CD4-positive, CD25-positive, alpha-beta regulatory T cell (primary cell): ENCODE measurements around the gene GPC5. TPM values are rescaled to one million over a fixed set of nuclear protein-coding genes. Genes with fewer than 3 reads are reported as not detected.
"Not testable (repeated sequence)": the region's sequence is repeated elsewhere in the genome, so short reads cannot be mapped to it uniquely, and the experiment has no call there.

Source experiments
- ATAC-seq, 2 donors: fragments of 150-1000 bp; cut with Tn5 transposase; one replicate each; pipeline ENCODE4 v1.10.0; 2021; ENCODE audit warnings: low read depth in 2 of 2, moderate number of reproducible peaks in 2 of 2, moderate library complexity in 1 of 2
- DNase-seq, 3 donors: peaks; one replicate each; pipeline versions ENCODE4 v3.0.0 to v3.0.0-alpha.2; 2012 to 2022; ENCODE audit warnings: mixed read lengths in 1 of 3
- H3K27ac ChIP-seq: one replicate; pipeline ENCODE4 v1.7.0; 2013; ENCODE audit warnings: mild to moderate bottlenecking, low read length; ENCODE audit not compliant: insufficient read depth, poor library complexity, severe bottlenecking
- H3K27me3 ChIP-seq: one replicate; pipeline ENCODE4 v1.7.0; 2013; ENCODE audit warnings: low read length; ENCODE audit not compliant: control insufficient read depth, insufficient read depth
- H3K36me3 ChIP-seq: one replicate; pipeline ENCODE4 v1.7.0; 2013; ENCODE audit warnings: mild to moderate bottlenecking, low read length, moderate library complexity; ENCODE audit not compliant: control insufficient read depth, insufficient read depth
- H3K4me1 ChIP-seq: 2 replicates; pipeline ENCODE4 v1.7.0; 2013; ENCODE audit warnings: mild to moderate bottlenecking, low read length; ENCODE audit not compliant: insufficient read depth, control insufficient read depth, poor library complexity, severe bottlenecking
- H3K4me3 ChIP-seq: one replicate; pipeline ENCODE4 v1.7.0; 2013; ENCODE audit warnings: low read depth, mild to moderate bottlenecking, low read length, moderate library complexity
- H3K9me3 ChIP-seq, 2 experiments: 1 replicate in 1 of 2; 2 replicates in 1 of 2; pipeline ENCODE4 v1.7.0; 2013; ENCODE audit warnings: low read length in 2 of 2, mild to moderate bottlenecking in 1 of 2, moderate library complexity in 1 of 2; ENCODE audit not compliant: control insufficient read depth in 2 of 2
- H3K27ac Mint-ChIP-seq, 3 donors: one replicate each; pipeline ENCODE4 v1.8.0; 2020 to 2022; ENCODE audit warnings: mild to moderate bottlenecking in 3 of 3, mixed read lengths in 3 of 3, moderate library complexity in 2 of 3
- H3K27me3 Mint-ChIP-seq: one replicate; pipeline ENCODE4 v1.8.0; 2022; ENCODE audit warnings: mild to moderate bottlenecking, mixed read lengths
- H3K36me3 Mint-ChIP-seq: one replicate; pipeline ENCODE4 v1.8.0; 2020; ENCODE audit warnings: mixed read lengths
- H3K4me1 Mint-ChIP-seq, 4 donors: one replicate each; pipeline ENCODE4 v1.8.0; 2020 to 2022; ENCODE audit warnings: mixed read lengths in 4 of 4, mild to moderate bottlenecking in 1 of 4
- H3K4me3 Mint-ChIP-seq, 4 donors: one replicate each; pipeline ENCODE4 v1.8.0; 2020 to 2022; ENCODE audit warnings: mild to moderate bottlenecking in 4 of 4, mixed read lengths in 4 of 4, moderate library complexity in 3 of 4
- H3K9me3 Mint-ChIP-seq, 7 donors: one replicate each; pipeline ENCODE4 v1.8.0; 2020 to 2022; ENCODE audit warnings: mixed read lengths in 7 of 7, mild to moderate bottlenecking in 3 of 7, moderate library complexity in 2 of 7
- polyA plus RNA-seq, 4 donors: library from polyadenylated mRNA; unstranded; fragments of 300-500 nt; fragmentation: Illumina TruSeq; gene quantifications; one replicate each; pipeline ENCODE4 v1.2.3, GENCODE V29; 2021
- total RNA-seq: library from RNA; stranded (reverse); gene quantifications from one replicate; pipeline ENCODE4 v1.2.3, GENCODE V29; 2022

Gene GPC5
- total and polyA plus RNA-seq, 5 donors from 2014 or later = 0.29 to 0.81 (median 0.59) TPM; not detected in 2

- H3K4me1 ChIP-seq = peaks cover 18% of the 10 kb centered on the region
- peaks cover 5 to 18% (median 7%) of the 10 kb centered on the region in 4 donors for H3K4me1 Mint-ChIP-seq
- H3K36me3 Mint-ChIP-seq = no peaks in the 10 kb centered on the region
- H3K36me3 ChIP-seq = no peaks in the 10 kb centered on the region
- H3K27me3 Mint-ChIP-seq = peaks cover 85% of the 10 kb centered on the region
- DNase-seq (no peak), ATAC-seq (no peak)
- no peaks in the 10 kb centered on the region for H3K9me3 ChIP-seq
- no peak overlapping the region for H3K27ac Mint-ChIP-seq
- no peak overlapping the region for H3K4me3 ChIP-seq
- H3K4me3 Mint-ChIP-seq = peak overlapping the region; percentile 44 to 75 (median 72)
- peaks cover 0 to 8% (median 0%) of the 10 kb centered on the region in 7 donors for H3K9me3 Mint-ChIP-seq
- H3K27ac ChIP-seq = no peak overlapping the region
- H3K27me3 ChIP-seq = peaks cover 37% of the 10 kb centered on the region
These were observed 1.6 kb downstream of the GPC5 start for GRCh38 chr13:91400063-91400399.

GRCh38 chr13:91400671-91401070, 2.2 kb downstream of the GPC5 start:
- Mint-ChIP-seq H3K4me3 (no peak overlapping the region), H3K27me3 (peaks cover 78% of the 10 kb centered on the region), H3K9me3 (peaks cover 0 to 8% (median 0%) of the 10 kb centered on the region in 7 donors), H3K36me3 (no peaks in the 10 kb centered on the region), H3K27ac (no peak overlapping the region), H3K4me1 (peaks cover 5 to 18% (median 7%) of the 10 kb centered on the region in 4 donors)
- DNase-seq = no peak
- no peak overlapping the region for H3K27ac ChIP-seq
- peaks cover 40% of the 10 kb centered on the region for H3K27me3 ChIP-seq
- H3K36me3 ChIP-seq = no peaks in the 10 kb centered on the region
- peaks cover 18% of the 10 kb centered on the region for H3K4me1 ChIP-seq
- no peak overlapping the region for H3K4me3 ChIP-seq
- no peak for ATAC-seq
- H3K9me3 ChIP-seq = no peaks in the 10 kb centered on the region

GRCh38 chr13:91401920-91402319, 3.5 kb downstream of the GPC5 start:
- Histone ChIP-seq H3K27me3 (peaks cover 31% of the 10 kb centered on the region), H3K4me3 (no peak overlapping the region), H3K4me1 (peaks cover 18% of the 10 kb centered on the region), H3K9me3 (no peaks in the 10 kb centered on the region), H3K36me3 (no peaks in the 10 kb centered on the region), H3K27ac (no peak overlapping the region)
- Mint-ChIP-seq H3K36me3 (no peaks in the 10 kb centered on the region), H3K9me3 (peaks cover 0 to 8% (median 1%) of the 10 kb centered on the region in 7 donors), H3K27ac (no peak overlapping the region), H3K4me1 (peaks cover 5 to 18% (median 7%) of the 10 kb centered on the region in 4 donors), H3K27me3 (peaks cover 71% of the 10 kb centered on the region), H3K4me3 (peak overlapping the region in 1 of 4 donors; percentile 54)
- ATAC-seq (no peak), DNase-seq (no peak)

GRCh38 chr13:91405240-91405639, 6.8 kb downstream of the GPC5 start:
- no peak overlapping the region for H3K27ac Mint-ChIP-seq
- H3K36me3 Mint-ChIP-seq = no peaks in the 10 kb centered on the region
- peaks cover 0 to 6% (median 1%) of the 10 kb centered on the region in 7 donors for H3K9me3 Mint-ChIP-seq
- DNase-seq = no peak
- H3K4me3 Mint-ChIP-seq = no peak overlapping the region
- Histone ChIP-seq H3K36me3 (no peaks in the 10 kb centered on the region), H3K4me3 (no peak overlapping the region), H3K27ac (no peak overlapping the region), H3K4me1 (no peaks in the 10 kb centered on the region), H3K9me3 (no peaks in the 10 kb centered on the region), H3K27me3 (peaks cover 18% of the 10 kb centered on the region)
- no peaks in the 10 kb centered on the region for H3K4me1 Mint-ChIP-seq
- peaks cover 45% of the 10 kb centered on the region for H3K27me3 Mint-ChIP-seq
- ATAC-seq = no peak

GRCh38 chr13:91406619-91407018, 8.2 kb downstream of the GPC5 start:
- H3K27me3 Mint-ChIP-seq = peaks cover 36% of the 10 kb centered on the region
- H3K4me1 ChIP-seq = no peaks in the 10 kb centered on the region
- H3K36me3 Mint-ChIP-seq = no peaks in the 10 kb centered on the region
- H3K9me3 ChIP-seq = no peaks in the 10 kb centered on the region
- H3K4me3 Mint-ChIP-seq = no peak overlapping the region
- H3K27me3 ChIP-seq = peaks cover 16% of the 10 kb centered on the region
- DNase-seq (peak in 2 of 3 donors; percentile 7 to 61), ATAC-seq (no peak)
- H3K9me3 Mint-ChIP-seq = peaks cover 0 to 4% (median 1%) of the 10 kb centered on the region in 7 donors
- H3K36me3 ChIP-seq = no peaks in the 10 kb centered on the region
- no peaks in the 10 kb centered on the region for H3K4me1 Mint-ChIP-seq
- no peak overlapping the region for H3K27ac ChIP-seq
- H3K27ac Mint-ChIP-seq = no peak overlapping the region
- no peak overlapping the region for H3K4me3 ChIP-seq

- H3K27me3 ChIP-seq = peaks cover 7% of the 10 kb centered on the region
- Mint-ChIP-seq H3K27ac (no peak overlapping the region), H3K4me3 (no peak overlapping the region), H3K9me3 (peaks cover 0 to 4% (median 0%) of the 10 kb centered on the region in 7 donors), H3K36me3 (no peaks in the 10 kb centered on the region), H3K4me1 (no peaks in the 10 kb centered on the region), H3K27me3 (peaks cover 15% of the 10 kb centered on the region)
- H3K9me3 ChIP-seq = no peaks in the 10 kb centered on the region
- H3K36me3 ChIP-seq = no peaks in the 10 kb centered on the region
- H3K4me3 ChIP-seq = no peak overlapping the region
- ATAC-seq = no peak
- no peak for DNase-seq
- no peak overlapping the region for H3K27ac ChIP-seq
- H3K4me1 ChIP-seq = no peaks in the 10 kb centered on the region
These were observed 10.6 kb downstream of the GPC5 start for GRCh38 chr13:91408971-91409370.

- not testable (repeated sequence) for DNase-seq, ATAC-seq, H3K36me3 Mint-ChIP-seq, H3K9me3 Mint-ChIP-seq, H3K4me3 ChIP-seq, H3K27ac Mint-ChIP-seq, H3K9me3 ChIP-seq, H3K27me3 ChIP-seq, H3K4me3 Mint-ChIP-seq, H3K4me1 Mint-ChIP-seq, H3K27ac ChIP-seq, H3K27me3 Mint-ChIP-seq, H3K36me3 ChIP-seq, H3K4me1 ChIP-seq
These were observed 18.2 kb downstream of the GPC5 start for GRCh38 chr13:91416579-91416978.

GRCh38 chr13:91417660-91418325, 19.4 kb downstream of the GPC5 start:
- no peak overlapping the region for H3K27ac ChIP-seq
- H3K9me3 ChIP-seq = no peaks in the 10 kb centered on the region
- no peaks in the 10 kb centered on the region for H3K9me3 Mint-ChIP-seq
- no peak overlapping the region for H3K4me3 Mint-ChIP-seq
- no peaks in the 10 kb centered on the region for H3K36me3 Mint-ChIP-seq
- H3K4me1 ChIP-seq = no peaks in the 10 kb centered on the region
- H3K27me3 ChIP-seq = no peaks in the 10 kb centered on the region
- no peak overlapping the region for H3K27ac Mint-ChIP-seq
- H3K4me3 ChIP-seq = no peak overlapping the region
- no peaks in the 10 kb centered on the region for H3K27me3 Mint-ChIP-seq
- H3K4me1 Mint-ChIP-seq = no peaks in the 10 kb centered on the region
- DNase-seq = no peak
- H3K36me3 ChIP-seq = no peaks in the 10 kb centered on the region
- no peak for ATAC-seq
